Cardiac fibroblast (primary cell): ENCODE measurements around the gene TSPAN32.
"Not testable (repeated sequence)": the region's sequence is repeated elsewhere in the genome, so short reads cannot be mapped to it uniquely, and the experiment has no call there.

Experiments
- DNase-seq, 2 donors: peaks; one replicate each; pipeline versions ENCODE4 v3.0.0 to v3.0.0-alpha.2; 2010; ENCODE audit warnings: low read depth in 2 of 2
- H3K4me3 ChIP-seq, 2 donors: replicated peaks in 1 of 2; 1 replicate in 1 of 2; 2 replicates in 1 of 2; pipeline ENCODE4 v1.5.1; 2011; ENCODE audit warnings: low read depth in 2 of 2, low read length in 2 of 2, mild to moderate bottlenecking in 2 of 2, moderate library complexity in 1 of 2
- TF ChIP-seq, protein P1 (sequence below): IDR thresholded peaks from one replicate; pipeline ENCODE4 v1.5.1; 2011; ENCODE audit warnings: low read depth, mild to moderate bottlenecking, low read length, inconsistent platforms

TSPAN32 gene

DNA sequence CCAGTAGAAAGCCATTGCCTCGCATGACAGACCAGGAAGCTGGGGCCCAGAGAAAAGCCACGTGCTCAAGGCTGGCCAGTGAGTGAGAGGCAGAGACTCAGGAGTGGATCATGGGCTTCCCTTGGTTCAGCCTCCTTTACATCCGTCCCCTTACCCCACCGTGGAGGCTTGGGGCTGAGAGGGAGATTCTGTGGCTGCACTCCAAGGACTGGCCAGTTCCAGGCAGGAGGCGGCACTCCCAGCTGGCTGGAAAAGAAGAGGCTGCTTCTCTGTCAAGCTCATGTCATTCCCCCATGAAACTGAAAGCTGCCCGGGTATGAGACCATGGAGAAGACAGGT, 24.8 kb upstream of the TSPAN32 start:
- H3K4me3 ChIP-seq = no peak overlapping the region
- TF ChIP-seq, protein P1, sequence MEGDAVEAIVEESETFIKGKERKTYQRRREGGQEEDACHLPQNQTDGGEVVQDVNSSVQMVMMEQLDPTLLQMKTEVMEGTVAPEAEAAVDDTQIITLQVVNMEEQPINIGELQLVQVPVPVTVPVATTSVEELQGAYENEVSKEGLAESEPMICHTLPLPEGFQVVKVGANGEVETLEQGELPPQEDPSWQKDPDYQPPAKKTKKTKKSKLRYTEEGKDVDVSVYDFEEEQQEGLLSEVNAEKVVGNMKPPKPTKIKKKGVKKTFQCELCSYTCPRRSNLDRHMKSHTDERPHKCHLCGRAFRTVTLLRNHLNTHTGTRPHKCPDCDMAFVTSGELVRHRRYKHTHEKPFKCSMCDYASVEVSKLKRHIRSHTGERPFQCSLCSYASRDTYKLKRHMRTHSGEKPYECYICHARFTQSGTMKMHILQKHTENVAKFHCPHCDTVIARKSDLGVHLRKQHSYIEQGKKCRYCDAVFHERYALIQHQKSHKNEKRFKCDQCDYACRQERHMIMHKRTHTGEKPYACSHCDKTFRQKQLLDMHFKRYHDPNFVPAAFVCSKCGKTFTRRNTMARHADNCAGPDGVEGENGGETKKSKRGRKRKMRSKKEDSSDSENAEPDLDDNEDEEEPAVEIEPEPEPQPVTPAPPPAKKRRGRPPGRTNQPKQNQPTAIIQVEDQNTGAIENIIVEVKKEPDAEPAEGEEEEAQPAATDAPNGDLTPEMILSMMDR = no peak
- no peak for DNase-seq

DNA sequence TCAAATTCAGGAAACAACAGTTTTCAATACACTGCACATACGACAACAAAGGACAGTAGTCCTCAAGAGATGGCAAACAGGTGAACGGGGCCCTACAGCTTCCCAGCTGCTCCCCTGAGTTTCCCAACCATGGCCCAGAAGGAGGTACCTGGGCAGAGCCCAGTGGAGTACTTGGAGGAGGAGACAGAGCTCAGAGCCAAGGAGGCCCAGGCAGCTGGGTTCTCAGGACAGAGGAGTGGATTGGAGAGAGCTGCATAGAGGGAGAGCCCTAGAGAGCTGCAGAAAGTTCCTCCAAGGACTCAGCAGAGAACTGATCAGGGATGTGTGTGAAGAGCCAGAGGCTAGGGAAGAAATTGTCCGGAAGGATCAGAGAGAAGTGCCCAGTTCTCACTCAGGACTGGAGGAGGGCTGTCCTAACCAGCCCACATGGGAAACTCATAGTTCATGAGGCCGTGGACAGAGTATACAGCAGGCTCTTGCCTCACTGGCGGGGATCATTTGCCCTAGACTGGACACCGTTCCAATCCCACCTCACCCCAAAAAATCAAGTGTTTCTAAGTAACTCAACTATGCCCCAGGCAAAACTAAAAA, 23.8 kb upstream of the TSPAN32 start:
- DNase-seq = no peak
- TF ChIP-seq, protein P1 = no peak
- H3K4me3 ChIP-seq = no peak overlapping the region

DNA sequence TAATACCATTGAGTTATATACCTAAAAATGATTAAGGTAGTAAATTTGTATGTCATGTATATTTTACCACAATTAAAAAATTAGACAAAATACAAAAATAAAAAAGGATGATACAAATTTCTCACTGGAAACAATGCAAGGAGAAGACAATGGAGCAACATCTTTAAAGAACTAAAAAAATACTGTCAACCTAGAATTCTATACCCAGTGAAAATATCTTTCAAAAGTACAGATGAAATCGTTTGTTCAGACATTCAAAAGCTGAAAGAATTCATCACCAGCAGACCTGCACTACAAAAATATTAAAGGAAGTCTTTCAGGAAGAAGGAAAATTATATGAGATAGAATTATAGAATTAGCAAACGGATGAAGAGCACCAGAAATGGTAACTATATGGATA, 21.6 kb upstream of the TSPAN32 start:
- TF ChIP-seq, protein P1 = no peak
- DNase-seq = no peak
- no peak overlapping the region for H3K4me3 ChIP-seq

DNA sequence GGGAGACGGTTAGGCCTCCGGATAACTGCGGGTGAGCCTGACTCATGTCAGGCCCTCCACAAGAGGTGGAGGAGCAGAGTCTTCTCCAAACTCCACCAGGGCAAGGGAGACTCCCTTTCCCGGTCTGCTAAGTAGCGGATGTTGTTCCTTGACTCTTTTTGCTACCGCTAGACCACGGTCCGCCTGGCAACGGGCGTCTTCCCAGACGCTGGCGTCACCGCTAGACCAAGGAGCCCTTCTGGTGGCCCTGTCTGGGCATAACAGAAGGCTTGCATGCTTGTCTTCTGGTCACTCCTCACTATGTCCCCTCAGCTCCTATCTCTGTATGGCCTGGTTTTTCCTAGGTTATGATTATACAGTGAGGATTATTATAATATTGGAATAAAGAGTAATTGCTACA, 15.5 kb upstream of the TSPAN32 start:
- not testable (repeated sequence) for DNase-seq, H3K4me3 ChIP-seq

DNA sequence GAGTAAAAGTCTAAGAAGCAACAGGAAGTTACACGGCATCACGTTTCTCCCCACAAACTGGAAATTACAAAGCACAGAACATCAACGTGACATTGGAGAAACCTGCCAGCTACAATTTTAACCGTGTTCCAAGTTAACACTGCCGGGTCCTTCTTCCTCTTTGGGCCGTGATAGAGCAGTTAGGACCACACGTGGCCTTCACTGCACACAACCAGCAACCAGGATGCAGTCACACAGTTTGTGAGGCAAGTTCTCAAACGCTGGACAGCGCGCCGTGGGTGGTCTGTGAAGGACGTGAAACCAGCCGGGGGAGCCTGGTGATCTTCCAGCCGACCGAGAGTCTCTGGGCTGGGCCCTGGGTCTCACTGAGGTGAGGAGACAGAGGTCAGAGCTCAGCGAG, 14.7 kb upstream of the TSPAN32 start:
- DNase-seq = no peak
- no peak overlapping the region for H3K4me3 ChIP-seq
- TF ChIP-seq, protein P1 = no peak

DNA sequence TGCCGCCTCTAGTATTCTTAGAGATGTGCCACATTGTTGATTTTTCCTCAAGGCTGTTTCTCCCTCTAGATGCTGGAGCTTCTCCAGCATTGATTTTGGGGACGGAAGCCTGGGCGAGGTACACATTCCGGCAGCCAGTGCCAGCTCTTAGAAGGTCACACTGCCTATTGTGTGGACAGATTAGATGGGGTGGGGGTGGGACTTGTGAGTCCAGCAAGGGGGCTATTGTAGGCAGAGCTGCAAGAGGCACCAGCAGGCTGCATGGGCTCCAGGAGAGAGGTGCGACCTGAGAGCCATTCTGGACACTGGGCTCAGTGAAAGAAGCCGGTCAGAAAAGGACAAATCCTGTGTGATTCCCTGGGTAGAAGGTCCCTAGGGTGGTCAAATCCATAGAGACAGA, 12.5 kb upstream of the TSPAN32 start:
- DNase-seq = no peak
- TF ChIP-seq, protein P1 = no peak
- H3K4me3 ChIP-seq = no peak overlapping the region

DNA sequence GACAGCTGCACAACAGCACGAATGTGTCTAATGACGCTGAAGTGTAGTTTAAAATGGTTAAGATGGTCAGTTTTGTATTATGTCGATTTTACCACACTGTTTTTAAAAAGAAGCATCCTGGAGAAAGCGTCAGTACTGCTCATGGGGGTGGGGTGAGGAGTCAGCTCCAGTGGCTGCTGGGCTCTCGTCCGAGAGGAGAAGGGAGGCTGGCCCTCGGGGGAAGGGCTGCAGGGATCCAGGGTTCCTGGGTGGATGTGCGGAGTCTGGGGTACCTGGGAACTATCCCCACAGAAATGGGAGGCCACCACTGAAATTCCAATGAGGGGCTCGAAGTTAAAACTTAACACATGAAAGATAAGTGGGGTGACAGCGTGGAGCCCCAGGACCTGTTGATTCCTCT, 12.0 kb upstream of the TSPAN32 start:
- no peak for DNase-seq
- TF ChIP-seq, protein P1 = no peak
- no peak overlapping the region for H3K4me3 ChIP-seq
